ENCODE results near the gene FMC1.

The FMC1 gene

GRCh38 chr7:139382439-139382838 is 41.3 kb downstream of the FMC1 start:
- Histone ChIP-seq H3K4me3 (ENCODE audit: low read length) (no peak overlapping the region), H3K36me3 (replicated peaks; ENCODE audit: insufficient read depth, low read length) (peaks cover 29% of the 10 kb centered on the region), H3K9ac (ENCODE audit: low read length) (no peak overlapping the region), H3K9me2 (replicated peaks; ENCODE audit: insufficient read depth, low read length) (no peaks in the 10 kb centered on the region), H3K9me3 (replicated peaks; ENCODE audit: insufficient read depth, low read length) (no peaks in the 10 kb centered on the region), H3K27me3 (replicated peaks; ENCODE audit: insufficient read depth, low read length) (no peaks in the 10 kb centered on the region), H3K4me2 (ENCODE audit: low read depth, low read length) (no peak overlapping the region), H3K27ac (ENCODE audit: low read length) (no peak overlapping the region), H3K79me2 (ENCODE audit: low read length) (peaks cover 89% of the 10 kb centered on the region), H2AFZ (ENCODE audit: low read length) (no peak overlapping the region), H3K4me1 (ENCODE audit: low read length) (no peaks in the 10 kb centered on the region), H3F3A (ENCODE audit: insufficient read depth, low read length) (no peaks in the 10 kb centered on the region; the same call in 1 of the 2 replicates), H4K20me1 (ENCODE audit: insufficient read depth, low read length) (peaks cover 20% of the 10 kb centered on the region)
- TF ChIP-seq CTCF (IDR thresholded peaks at IDR 0.05; ENCODE audit: low read length) (no peak), EZH2 (optimal IDR thresholded peaks at IDR 0.05; ENCODE audit: low read depth, low read length) (no peak), EZH2phosphoT487 (IDR thresholded peaks at IDR 0.05; ENCODE audit: low read length) (no peak)
- no peak for DNase-seq

GRCh38 chr7:139384611-139385010 is 43.5 kb downstream of the FMC1 start:
- Histone ChIP-seq H4K20me1 (ENCODE audit: insufficient read depth, low read length) (peaks cover 20% of the 10 kb centered on the region), H3K4me1 (ENCODE audit: low read length) (no peaks in the 10 kb centered on the region), H2AFZ (ENCODE audit: low read length) (no peak overlapping the region), H3K4me3 (ENCODE audit: low read length) (no peak overlapping the region), H3K36me3 (replicated peaks; ENCODE audit: insufficient read depth, low read length) (peaks cover 32% of the 10 kb centered on the region), H3K9me3 (replicated peaks; ENCODE audit: insufficient read depth, low read length) (no peaks in the 10 kb centered on the region), H3K9me2 (replicated peaks; ENCODE audit: insufficient read depth, low read length) (no peaks in the 10 kb centered on the region), H3K27me3 (replicated peaks; ENCODE audit: insufficient read depth, low read length) (no peaks in the 10 kb centered on the region), H3K9ac (ENCODE audit: low read length) (no peak overlapping the region), H3F3A (ENCODE audit: insufficient read depth, low read length) (peaks cover 3% of the 10 kb centered on the region; the same call in 1 of the 2 replicates), H3K27ac (ENCODE audit: low read length) (no peak overlapping the region), H3K4me2 (ENCODE audit: low read depth, low read length) (no peak overlapping the region), H3K79me2 (ENCODE audit: low read length) (peaks cover 93% of the 10 kb centered on the region)
- TF ChIP-seq EZH2 (optimal IDR thresholded peaks at IDR 0.05; ENCODE audit: low read depth, low read length) (no peak), CTCF (IDR thresholded peaks at IDR 0.05; ENCODE audit: low read length) (no peak), EZH2phosphoT487 (IDR thresholded peaks at IDR 0.05; ENCODE audit: low read length) (no peak)
- DNase-seq, result no peak

GRCh38 chr7:139387594-139387993 is 46.5 kb downstream of the FMC1 start:
- no peak overlapping the region for H3K9ac ChIP-seq (ENCODE audit: low read length)
- H3K4me3 ChIP-seq (ENCODE audit: low read length), result no peak overlapping the region
- H4K20me1 ChIP-seq (ENCODE audit: insufficient read depth, low read length), result peaks cover 18% of the 10 kb centered on the region
- H3K27ac ChIP-seq (ENCODE audit: low read length), result no peak overlapping the region
- DNase-seq, result no peak
- H2AFZ ChIP-seq (ENCODE audit: low read length), result no peak overlapping the region
- H3K36me3 ChIP-seq (replicated peaks; ENCODE audit: insufficient read depth, low read length), result peaks cover 30% of the 10 kb centered on the region
- H3K9me3 ChIP-seq (replicated peaks; ENCODE audit: insufficient read depth, low read length), result no peaks in the 10 kb centered on the region
- H3K4me1 ChIP-seq (ENCODE audit: low read length), result no peaks in the 10 kb centered on the region
- no peak for TF ChIP-seq EZH2 (optimal IDR thresholded peaks at IDR 0.05; ENCODE audit: low read depth, low read length)
- peaks cover 90% of the 10 kb centered on the region for H3K79me2 ChIP-seq (ENCODE audit: low read length)
- H3K27me3 ChIP-seq (replicated peaks; ENCODE audit: insufficient read depth, low read length), result no peaks in the 10 kb centered on the region
- H3K9me2 ChIP-seq (replicated peaks; ENCODE audit: insufficient read depth, low read length), result no peaks in the 10 kb centered on the region
- no peak overlapping the region for H3K4me2 ChIP-seq (ENCODE audit: low read depth, low read length)
- peaks cover 3% of the 10 kb centered on the region; the same call in 1 of the 2 replicates for H3F3A ChIP-seq (ENCODE audit: insufficient read depth, low read length)

GRCh38 chr7:139389091-139389490 is 48.0 kb downstream of the FMC1 start:
- no peak for TF ChIP-seq CTCF (IDR thresholded peaks at IDR 0.05; ENCODE audit: low read length)
- TF ChIP-seq EZH2 (optimal IDR thresholded peaks at IDR 0.05; ENCODE audit: low read depth, low read length), result no peak
- no peak for TF ChIP-seq EZH2phosphoT487 (IDR thresholded peaks at IDR 0.05; ENCODE audit: low read length)
- Histone ChIP-seq H3K36me3 (replicated peaks; ENCODE audit: insufficient read depth, low read length) (peaks cover 27% of the 10 kb centered on the region), H4K20me1 (ENCODE audit: insufficient read depth, low read length) (peaks cover 18% of the 10 kb centered on the region)

More at GRCh38 chr7:139389091-139389490, 48.0 kb downstream of the FMC1 start:
- Histone ChIP-seq H3K4me2 (ENCODE audit: low read depth, low read length) (no peak overlapping the region), H3K9me2 (replicated peaks; ENCODE audit: insufficient read depth, low read length) (no peaks in the 10 kb centered on the region), H3K27me3 (replicated peaks; ENCODE audit: insufficient read depth, low read length) (no peaks in the 10 kb centered on the region), H3K4me1 (ENCODE audit: low read length) (no peaks in the 10 kb centered on the region), H3K9ac (ENCODE audit: low read length) (no peak overlapping the region), H3K9me3 (replicated peaks; ENCODE audit: insufficient read depth, low read length) (no peaks in the 10 kb centered on the region), H3K27ac (ENCODE audit: low read length) (no peak overlapping the region), H3K4me3 (ENCODE audit: low read length) (no peak overlapping the region), H2AFZ (ENCODE audit: low read length) (no peak overlapping the region), H3F3A (ENCODE audit: insufficient read depth, low read length) (peaks cover 3% of the 10 kb centered on the region; the same call in 1 of the 2 replicates), H3K79me2 (ENCODE audit: low read length) (peaks cover 94% of the 10 kb centered on the region)
- DNase-seq, result no peak

All from MM.1S (cell line).